Measurements from ENCODE around the gene SYT12. TPM values are rescaled to one million over a fixed set of nuclear protein-coding genes. Genes with fewer than 3 reads are reported as not detected.
A peak's percentile ranks its signal among the peaks of the same experiment; 100 is the strongest.

The SYT12 gene
- total and polyA plus RNA-seq, 2 of the 8 experiments (the other 6 are each of a cell fraction or from before 2014, with no cell fraction given): 1.4 to 3.3 TPM

- TF ChIP-seq, protein P1, sequence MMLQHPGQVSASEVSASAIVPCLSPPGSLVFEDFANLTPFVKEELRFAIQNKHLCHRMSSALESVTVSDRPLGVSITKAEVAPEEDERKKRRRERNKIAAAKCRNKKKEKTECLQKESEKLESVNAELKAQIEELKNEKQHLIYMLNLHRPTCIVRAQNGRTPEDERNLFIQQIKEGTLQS (IDR thresholded peaks at IDR 0.05; ENCODE audit: insufficient read depth, low read depth, low read length): no peak
- TF ChIP-seq RBBP5 (IDR thresholded peaks at IDR 0.05; ENCODE audit: borderline replicate concordance, low read depth, low read length): no peak
- TF ChIP-seq, protein P2, sequence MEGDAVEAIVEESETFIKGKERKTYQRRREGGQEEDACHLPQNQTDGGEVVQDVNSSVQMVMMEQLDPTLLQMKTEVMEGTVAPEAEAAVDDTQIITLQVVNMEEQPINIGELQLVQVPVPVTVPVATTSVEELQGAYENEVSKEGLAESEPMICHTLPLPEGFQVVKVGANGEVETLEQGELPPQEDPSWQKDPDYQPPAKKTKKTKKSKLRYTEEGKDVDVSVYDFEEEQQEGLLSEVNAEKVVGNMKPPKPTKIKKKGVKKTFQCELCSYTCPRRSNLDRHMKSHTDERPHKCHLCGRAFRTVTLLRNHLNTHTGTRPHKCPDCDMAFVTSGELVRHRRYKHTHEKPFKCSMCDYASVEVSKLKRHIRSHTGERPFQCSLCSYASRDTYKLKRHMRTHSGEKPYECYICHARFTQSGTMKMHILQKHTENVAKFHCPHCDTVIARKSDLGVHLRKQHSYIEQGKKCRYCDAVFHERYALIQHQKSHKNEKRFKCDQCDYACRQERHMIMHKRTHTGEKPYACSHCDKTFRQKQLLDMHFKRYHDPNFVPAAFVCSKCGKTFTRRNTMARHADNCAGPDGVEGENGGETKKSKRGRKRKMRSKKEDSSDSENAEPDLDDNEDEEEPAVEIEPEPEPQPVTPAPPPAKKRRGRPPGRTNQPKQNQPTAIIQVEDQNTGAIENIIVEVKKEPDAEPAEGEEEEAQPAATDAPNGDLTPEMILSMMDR (IDR thresholded peaks at IDR 0.05; ENCODE audit: control extremely low read depth in 1 of 3, insufficient read depth in 1 of 3, low read depth in 1 of 3, low read length in 3 of 3): peak; percentile 78 to 92 (median 85)
These were observed 46.9 kb upstream of the SYT12 start (continued) for GRCh38 chr11:66976028-66976467.
